GM12874 (cell line): ENCODE data around the gene PLXNA2.

ENCODE experiments used
- CTCF ChIP-seq: IDR thresholded peaks from 2 replicates; pipeline ENCODE4 v1.5.1; 2011; ENCODE audit warnings: low read depth, mild to moderate bottlenecking, control low read depth, low read length, moderate library complexity; ENCODE audit not compliant: insufficient read depth

The PLXNA2 gene

GRCh38 chr1:208105756-208106155 lies 138.4 kb downstream of the PLXNA2 start:
- TF ChIP-seq CTCF, result no peak

- TF ChIP-seq CTCF, result no peak
Observed at GRCh38 chr1:208103597-208104513, 140.3 kb downstream of the PLXNA2 start.

DNA sequence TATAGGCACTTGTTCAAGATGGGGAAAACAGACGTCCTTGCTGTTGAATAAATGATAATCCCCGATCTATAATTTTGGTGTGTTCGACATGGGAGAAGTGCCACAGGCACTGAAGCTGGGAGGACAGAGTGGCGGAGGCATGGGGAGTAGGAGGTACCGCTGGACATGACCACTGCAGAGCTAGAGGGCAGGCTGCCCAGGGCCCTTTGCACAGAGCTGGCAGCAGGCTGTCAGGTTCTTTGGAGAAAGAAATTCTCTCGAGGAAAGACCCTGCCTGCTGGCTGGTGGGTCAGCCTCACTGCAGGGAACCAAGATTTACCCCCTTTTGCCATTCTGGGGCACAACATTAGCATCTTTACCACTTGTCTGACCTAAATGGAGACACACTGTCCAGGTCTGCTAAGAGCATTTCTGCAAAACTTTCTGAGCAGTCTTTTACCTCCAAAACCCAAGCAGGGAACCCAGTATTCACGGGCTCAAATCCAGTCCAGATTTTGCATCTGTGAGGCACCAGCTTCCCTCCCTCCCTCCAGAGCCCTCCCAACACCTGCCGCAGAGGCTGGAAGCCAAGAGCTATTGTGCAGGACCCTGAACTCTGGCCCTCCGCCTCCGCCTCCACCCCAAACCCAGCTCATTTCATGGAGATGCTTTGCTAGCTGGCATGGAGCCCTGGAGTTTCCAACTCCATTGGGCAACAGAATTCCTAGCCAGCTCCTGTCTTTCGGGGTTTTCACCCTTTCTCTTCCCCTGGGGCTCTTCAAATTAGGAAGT lies 142.3 kb downstream of the PLXNA2 start:
- TF ChIP-seq CTCF, result no peak

DNA sequence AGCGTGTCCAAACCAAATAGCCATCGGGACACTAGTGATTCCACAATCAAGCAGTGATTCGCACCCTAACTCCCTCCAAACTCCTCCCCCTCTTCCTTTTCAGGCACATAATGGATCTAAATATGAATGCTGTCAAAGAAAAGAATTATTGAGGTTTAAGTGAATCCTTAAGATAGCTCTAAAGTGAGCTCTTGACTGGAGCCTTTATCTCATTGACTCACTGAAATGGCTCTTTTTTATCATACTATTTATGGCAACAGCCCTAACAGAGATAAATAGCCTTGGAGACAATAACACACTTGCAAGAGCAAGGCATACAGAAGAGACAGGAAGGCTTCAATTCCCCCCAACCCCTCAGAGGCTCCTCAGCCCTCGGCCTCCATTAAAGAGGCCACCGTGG lies 143.3 kb downstream of the PLXNA2 start:
- TF ChIP-seq CTCF, result no peak

DNA sequence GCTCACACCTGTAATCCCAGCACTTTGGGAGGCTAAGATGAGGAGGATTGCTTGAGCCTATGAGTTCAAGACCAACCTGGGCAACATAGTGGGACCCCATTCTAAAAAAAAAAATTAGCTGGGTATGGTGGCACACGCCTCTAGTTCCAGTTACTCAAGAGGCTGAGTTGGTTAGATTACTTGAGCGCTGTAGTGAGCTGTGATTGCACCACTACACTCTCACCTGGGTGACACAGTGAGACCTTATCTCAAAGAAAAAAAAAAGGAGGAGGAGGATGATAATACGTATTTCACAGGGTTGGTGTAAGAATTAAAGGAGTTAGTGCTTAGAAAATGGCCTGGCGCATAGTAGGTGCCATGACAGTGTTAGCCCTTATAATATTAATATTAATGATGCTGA lies 144.1 kb downstream of the PLXNA2 start:
- TF ChIP-seq CTCF, result no peak

GRCh38 chr1:208098773-208099172 lies 145.4 kb downstream of the PLXNA2 start:
- TF ChIP-seq CTCF, result no peak
